Colonic mucosa (tissue), 4 donors: ENCODE measurements around the gene POU2F2. TPM values are rescaled to one million over a fixed set of nuclear protein-coding genes. Genes with fewer than 3 reads are reported as not detected.

Experiments
- DNase-seq: peaks from one replicate; pipeline ENCODE4 v3.0.0-alpha.2; 2020
- H3K27ac ChIP-seq: fragments of 200-600 bp; one replicate; pipeline ENCODE4 v1.8.0; 2021
- H3K27me3 ChIP-seq: fragments of 200-600 bp; one replicate; pipeline ENCODE4 v1.8.0; 2021
- H3K36me3 ChIP-seq: fragments of 200-600 bp; one replicate; pipeline ENCODE4 v1.8.0; 2021
- H3K4me1 ChIP-seq: fragments of 200-600 bp; one replicate; pipeline ENCODE4 v1.8.0; 2021; ENCODE audit warnings: mild to moderate bottlenecking
- H3K4me3 ChIP-seq: fragments of 200-600 bp; one replicate; pipeline ENCODE4 v1.8.0; 2021
- H3K9ac ChIP-seq, 2 donors: one replicate each; pipeline ENCODE4 v1.7.0; 2013; ENCODE audit warnings: control low read depth in 2 of 2, low read depth in 2 of 2, low read length in 2 of 2
- H3K9me3 ChIP-seq: fragments of 200-600 bp; one replicate; pipeline ENCODE4 v1.8.0; 2021
- CTCF ChIP-seq: fragments of 200-600 bp; IDR thresholded peaks from one replicate; pipeline ENCODE4 v1.8.0; 2022; ENCODE audit warnings: antibody characterized with exemption, mild to moderate bottlenecking
- intact Hi-C: fragments of 100-400 bp; cut with DNase I; formaldehyde crosslinking; loops from one replicate; pipeline ENCODE4 v1.14.1; 2022
- total RNA-seq, 2 donors: library from RNA; stranded (reverse); fragmentation: NEBNext Ultra II Directional in 1 of 2; extraction: Animal tissue kit (Norgen Biotek cat#: 25700) in 1 of 2; gene quantifications; one replicate each; pipeline ENCODE4 v1.2.1, GENCODE V29; 2021
- donor health status: healthy.
- donor health status: DM: no; HTN: no; CAD: no.
- donor health status: DM: no; HTN: no; CAD: no.

The POU2F2 gene
- total RNA-seq, 2 donors from 2014 or later: 2.1 to 4.0 TPM

GRCh38 chr19:42114412-42114811, 17.8 kb downstream of the POU2F2 start:
- H3K4me1 ChIP-seq: no peaks in the 10 kb centered on the region
- H3K36me3 ChIP-seq: no peaks in the 10 kb centered on the region
- TF ChIP-seq CTCF: no peak
- H3K27ac ChIP-seq: no peak overlapping the region
- H3K27me3 ChIP-seq: no peaks in the 10 kb centered on the region
- H3K9me3 ChIP-seq: no peaks in the 10 kb centered on the region
- H3K9ac ChIP-seq: no peak overlapping the region
- no peak for DNase-seq
- no peak overlapping the region for H3K4me3 ChIP-seq
- intact Hi-C loops: no loop called here

GRCh38 chr19:42113641-42114348, 18.5 kb downstream of the POU2F2 start:
- peaks cover under 1% of the 10 kb centered on the region for H3K4me1 ChIP-seq
- H3K36me3 ChIP-seq: no peaks in the 10 kb centered on the region
- no peak overlapping the region for H3K27ac ChIP-seq
- no peak for TF ChIP-seq CTCF
- no peaks in the 10 kb centered on the region for H3K27me3 ChIP-seq
- intact Hi-C loops: no loop called here
- H3K9me3 ChIP-seq: no peaks in the 10 kb centered on the region
- no peak overlapping the region for H3K4me3 ChIP-seq
- DNase-seq: no peak
- H3K9ac ChIP-seq: no peak overlapping the region

- Histone ChIP-seq H3K4me3 (no peak overlapping the region), H3K4me1 (peaks cover 3% of the 10 kb centered on the region), H3K9me3 (no peaks in the 10 kb centered on the region), H3K27ac (no peak overlapping the region), H3K9ac (no peak overlapping the region), H3K27me3 (no peaks in the 10 kb centered on the region), H3K36me3 (no peaks in the 10 kb centered on the region)
- intact Hi-C loops: no loop called here
- no peak for TF ChIP-seq CTCF
- DNase-seq: no peak
Observed at GRCh38 chr19:42111811-42112210, 20.4 kb downstream of the POU2F2 start.

GRCh38 chr19:42111384-42111783, 20.9 kb downstream of the POU2F2 start:
- intact Hi-C loops: no loop called here
- H3K36me3 ChIP-seq: no peaks in the 10 kb centered on the region
- DNase-seq: no peak
- peaks cover 3% of the 10 kb centered on the region for H3K4me1 ChIP-seq
- H3K4me3 ChIP-seq: no peak overlapping the region
- H3K9ac ChIP-seq: no peak overlapping the region
- no peak overlapping the region for H3K27ac ChIP-seq
- TF ChIP-seq CTCF: no peak
- H3K27me3 ChIP-seq: no peaks in the 10 kb centered on the region
- H3K9me3 ChIP-seq: no peaks in the 10 kb centered on the region

DNA sequence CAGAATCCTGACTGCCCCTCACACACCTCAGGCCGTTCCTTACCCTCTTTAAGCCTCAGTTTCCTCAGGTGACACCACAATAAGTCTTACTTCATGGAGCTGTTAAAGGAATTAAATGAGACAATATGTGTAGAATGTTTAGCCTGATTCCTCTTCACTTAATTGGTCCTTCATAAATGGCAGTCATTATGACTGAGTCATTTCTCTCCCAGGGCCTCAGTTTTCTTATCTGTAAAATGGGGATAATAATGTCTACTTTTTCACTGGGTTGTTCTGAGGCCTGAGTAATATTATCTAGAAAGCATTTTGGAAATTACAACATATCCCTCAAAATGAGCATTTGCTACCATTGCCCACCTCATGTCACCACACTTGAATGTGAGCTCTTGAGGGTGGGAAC, 21.6 kb downstream of the POU2F2 start:
- intact Hi-C loops: no loop called here
- peaks cover 3% of the 10 kb centered on the region for H3K4me1 ChIP-seq

More for the DNA sequence above, 21.6 kb downstream of the POU2F2 start:
- H3K9me3 ChIP-seq: no peaks in the 10 kb centered on the region
- H3K36me3 ChIP-seq: no peaks in the 10 kb centered on the region
- DNase-seq: no peak
- no peak for TF ChIP-seq CTCF
- no peak overlapping the region for H3K27ac ChIP-seq
- H3K9ac ChIP-seq: no peak overlapping the region
- no peaks in the 10 kb centered on the region for H3K27me3 ChIP-seq
- H3K4me3 ChIP-seq: no peak overlapping the region
